ENCODE data around the gene THSD1. TPM values are rescaled to one million over a fixed set of nuclear protein-coding genes. Genes with fewer than 3 reads are reported as not detected.

Gene THSD1
- total RNA-seq, 4 donors from 2014 or later = 1.2 to 1.9 (median 1.8) TPM

DNA sequence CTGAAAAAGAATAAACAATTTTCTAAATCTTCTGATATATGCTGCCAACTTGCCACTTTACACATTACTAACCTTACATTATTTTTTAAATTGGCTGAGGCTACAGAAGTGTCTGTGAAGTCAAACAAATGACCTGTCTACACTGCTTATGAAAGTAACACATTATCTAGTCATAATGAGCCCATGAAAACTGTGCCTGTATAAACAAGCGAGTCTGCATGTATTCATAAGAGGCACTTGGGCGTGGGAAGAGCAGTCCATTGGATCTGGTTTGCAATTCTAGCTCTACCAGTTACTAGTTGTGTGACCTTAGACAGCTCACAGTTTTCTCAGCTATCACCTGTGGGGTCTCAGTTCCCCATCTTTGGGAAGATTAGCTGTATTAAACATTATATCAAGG, 41.4 kb upstream of the THSD1 start:
- peaks cover 8 to 31% (median 21%) of the 10 kb centered on the region in 4 donors for H3K4me1 ChIP-seq
- peaks cover 0 to 3% (median 0%) of the 10 kb centered on the region in 4 donors for H3K36me3 ChIP-seq
- H3K4me3 ChIP-seq = no peak overlapping the region
- H3K27me3 ChIP-seq = no peaks in the 10 kb centered on the region
- TF ChIP-seq POLR2AphosphoS5 (IDR thresholded peaks at IDR 0.05) (no peak), POLR2A (IDR thresholded peaks at IDR 0.05) (no peak), EP300 (IDR thresholded peaks at IDR 0.05; ENCODE audit: low read depth) (no peak)
- TF ChIP-seq, protein P1, sequence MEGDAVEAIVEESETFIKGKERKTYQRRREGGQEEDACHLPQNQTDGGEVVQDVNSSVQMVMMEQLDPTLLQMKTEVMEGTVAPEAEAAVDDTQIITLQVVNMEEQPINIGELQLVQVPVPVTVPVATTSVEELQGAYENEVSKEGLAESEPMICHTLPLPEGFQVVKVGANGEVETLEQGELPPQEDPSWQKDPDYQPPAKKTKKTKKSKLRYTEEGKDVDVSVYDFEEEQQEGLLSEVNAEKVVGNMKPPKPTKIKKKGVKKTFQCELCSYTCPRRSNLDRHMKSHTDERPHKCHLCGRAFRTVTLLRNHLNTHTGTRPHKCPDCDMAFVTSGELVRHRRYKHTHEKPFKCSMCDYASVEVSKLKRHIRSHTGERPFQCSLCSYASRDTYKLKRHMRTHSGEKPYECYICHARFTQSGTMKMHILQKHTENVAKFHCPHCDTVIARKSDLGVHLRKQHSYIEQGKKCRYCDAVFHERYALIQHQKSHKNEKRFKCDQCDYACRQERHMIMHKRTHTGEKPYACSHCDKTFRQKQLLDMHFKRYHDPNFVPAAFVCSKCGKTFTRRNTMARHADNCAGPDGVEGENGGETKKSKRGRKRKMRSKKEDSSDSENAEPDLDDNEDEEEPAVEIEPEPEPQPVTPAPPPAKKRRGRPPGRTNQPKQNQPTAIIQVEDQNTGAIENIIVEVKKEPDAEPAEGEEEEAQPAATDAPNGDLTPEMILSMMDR (IDR thresholded peaks at IDR 0.05) = no peak
- no peaks in the 10 kb centered on the region for H3K9me3 ChIP-seq
- DNase-seq = no peak
- intact Hi-C loops (cut with DNase I; ENCODE audit: low total_unique reads) = no loop called here
- in situ Hi-C loops (cut with MboI; ENCODE audit: low pct_ligation_motif_present in 1 of 4, low pct_unique_long_range_greater_than_20kb in 1 of 4, low sequenced_read_pairs in 3 of 4) = loop anchor here (25.0 kb wide), 5 partner anchors 215 to 1010 kb away; partner anchors contain the start of genes DHRS12 (in 1 of the 4) and SUGT1 (in 1 of the 4)
- 65% methylated on average over 2 of the region's 2 CpGs; no CpG with 5 or more reads in 1 of the 2 donors for WGBS, 2 donors (ENCODE audit: low coverage in 1 of 2)
- no peak overlapping the region for H3K27ac ChIP-seq

DNA sequence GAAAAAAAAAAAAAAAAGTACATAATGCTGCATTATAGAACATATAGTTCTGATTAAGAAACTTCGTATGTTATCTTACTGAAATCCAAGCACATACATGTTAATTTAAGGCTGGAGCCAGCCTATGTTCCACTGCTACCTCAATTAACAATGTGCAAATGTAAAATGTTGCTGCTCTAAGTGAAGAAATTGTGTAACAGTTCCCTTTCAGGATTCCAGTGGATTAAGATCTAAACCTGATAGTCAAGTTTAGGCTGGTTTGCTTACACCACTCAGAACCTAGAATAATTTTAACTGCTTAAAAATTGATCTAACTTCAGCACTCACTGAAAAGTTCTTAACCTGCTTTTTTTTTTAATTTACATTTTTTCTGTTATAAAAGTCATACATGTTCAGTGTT, 40.3 kb upstream of the THSD1 start:
- Histone ChIP-seq H3K9me3 (no peaks in the 10 kb centered on the region), H3K27ac (no peak overlapping the region), H3K4me3 (no peak overlapping the region), H3K36me3 (peaks cover 0 to 7% (median 0%) of the 10 kb centered on the region in 4 donors), H3K27me3 (no peaks in the 10 kb centered on the region), H3K4me1 (peaks cover 8 to 31% (median 21%) of the 10 kb centered on the region in 4 donors)
- in situ Hi-C loops (cut with MboI; ENCODE audit: low pct_ligation_motif_present in 1 of 4, low pct_unique_long_range_greater_than_20kb in 1 of 4, low sequenced_read_pairs in 3 of 4) = loop anchor here (25.0 kb wide), 5 partner anchors 216 to 1009 kb away; partner anchors contain the start of genes DHRS12 (in 1 of the 4) and SUGT1 (in 1 of the 4)
- DNase-seq = no peak
- intact Hi-C loops (cut with DNase I; ENCODE audit: low total_unique reads) = no loop called here
- 89% methylated on average over 1 of the region's 1 CpG; no CpG with 5 or more reads in 1 of the 2 donors for WGBS, 2 donors (ENCODE audit: low coverage in 1 of 2)
- no peak for TF ChIP-seq POLR2AphosphoS5 (IDR thresholded peaks at IDR 0.05)
- TF ChIP-seq POLR2A (IDR thresholded peaks at IDR 0.05) = no peak
- TF ChIP-seq EP300 (IDR thresholded peaks at IDR 0.05; ENCODE audit: low read depth) = no peak
- TF ChIP-seq, protein P1 (IDR thresholded peaks at IDR 0.05) = no peak

DNA sequence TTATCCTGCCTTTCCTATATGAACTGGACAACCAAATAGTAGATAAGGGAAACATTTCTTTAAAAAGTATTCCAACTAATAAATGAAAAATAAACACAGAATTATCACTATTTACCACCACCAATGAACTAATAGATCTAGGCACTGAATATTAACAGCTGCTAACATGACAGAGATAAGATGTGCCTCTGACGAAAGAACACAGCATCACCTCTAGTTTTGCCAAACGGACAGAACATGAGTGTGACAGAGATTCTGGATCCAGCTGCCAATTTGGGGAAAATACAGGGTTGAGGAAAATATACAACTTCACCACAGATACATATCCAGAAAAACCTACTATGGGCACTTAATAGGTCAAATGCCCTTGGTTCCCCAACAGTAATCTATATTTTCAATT, 26.5 kb upstream of the THSD1 start:
- Histone ChIP-seq H3K27ac (no peak overlapping the region), H3K36me3 (peaks cover 0 to 58% (median 27%) of the 10 kb centered on the region in 4 donors), H3K4me3 (no peak overlapping the region), H3K4me1 (peaks cover 0 to 10% (median 5%) of the 10 kb centered on the region in 4 donors), H3K27me3 (no peaks in the 10 kb centered on the region), H3K9me3 (no peaks in the 10 kb centered on the region)
- in situ Hi-C loops (cut with MboI; ENCODE audit: low pct_ligation_motif_present in 1 of 4, low pct_unique_long_range_greater_than_20kb in 1 of 4, low sequenced_read_pairs in 3 of 4) (loop anchor here (25.0 kb wide), 5 partner anchors 230 to 995 kb away; partner anchors contain the start of genes DHRS12 (in 1 of the 4) and SUGT1 (in 1 of the 4)), intact Hi-C loops (cut with DNase I; ENCODE audit: low total_unique reads) (no loop called here)
- TF ChIP-seq EP300 (IDR thresholded peaks at IDR 0.05; ENCODE audit: low read depth) = no peak
- TF ChIP-seq, protein P1 (IDR thresholded peaks at IDR 0.05) = no peak
- TF ChIP-seq POLR2A (IDR thresholded peaks at IDR 0.05) = no peak
- no peak for TF ChIP-seq POLR2AphosphoS5 (IDR thresholded peaks at IDR 0.05)
- no peak for DNase-seq
- WGBS, 2 donors (ENCODE audit: low coverage in 1 of 2) = 79 to 99% methylated on average over 2 of the region's 2 CpGs

DNA sequence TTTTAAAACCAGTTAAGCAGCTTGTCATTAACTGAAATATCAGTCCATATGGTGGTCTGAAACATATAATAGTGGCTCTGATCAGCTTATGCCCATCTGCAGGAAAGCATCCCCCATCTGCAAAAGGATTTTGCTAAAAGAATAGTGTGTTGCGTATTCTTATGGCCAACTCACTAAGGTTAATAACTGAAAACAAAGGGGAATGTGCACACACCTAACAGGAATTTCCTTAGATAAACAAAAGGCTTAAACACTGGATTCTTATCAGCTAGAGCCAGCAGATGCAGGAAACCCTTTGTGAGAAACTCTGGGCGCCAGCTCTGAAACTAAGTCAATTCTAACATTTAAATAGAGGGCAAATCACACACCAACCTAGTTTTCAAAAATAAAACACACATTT, 22.3 kb upstream of the THSD1 start:
- TF ChIP-seq POLR2A (IDR thresholded peaks at IDR 0.05) = no peak
- no peak for TF ChIP-seq EP300 (IDR thresholded peaks at IDR 0.05; ENCODE audit: low read depth)
- peak in 1 of 3 donors; percentile 29 for TF ChIP-seq POLR2AphosphoS5 (IDR thresholded peaks at IDR 0.05)
- TF ChIP-seq, protein P1 (IDR thresholded peaks at IDR 0.05) = no peak
- Histone ChIP-seq H3K36me3 (peaks cover 0 to 71% (median 26%) of the 10 kb centered on the region in 4 donors), H3K27ac (no peak overlapping the region), H3K4me3 (no peak overlapping the region), H3K9me3 (no peaks in the 10 kb centered on the region), H3K27me3 (no peaks in the 10 kb centered on the region), H3K4me1 (peaks cover 0 to 10% (median 5%) of the 10 kb centered on the region in 4 donors)
- DNase-seq = no peak
- intact Hi-C loops (cut with DNase I; ENCODE audit: low total_unique reads) = no loop called here
- WGBS, 2 donors (ENCODE audit: low coverage in 1 of 2) = 45 to 57% methylated on average over 2 of the region's 2 CpGs
- in situ Hi-C loops (cut with MboI; ENCODE audit: low pct_ligation_motif_present in 1 of 4, low pct_unique_long_range_greater_than_20kb in 1 of 4, low sequenced_read_pairs in 3 of 4) = loop anchor here (25.0 kb wide), 5 partner anchors 234 to 991 kb away; partner anchors contain the start of genes DHRS12 (in 1 of the 4) and SUGT1 (in 1 of the 4)
